Esophagus muscularis mucosa (tissue), 3 donors: ENCODE results near the gene CAMSAP2.

ENCODE experiments used
- CTCF ChIP-seq, 3 experiments: fragments of 200-600 bp in 2 of 3; fragments of 450-650 bp in 1 of 3; sonication (generic) in 2 of 3; IDR thresholded peaks; one replicate each; pipeline ENCODE4 v1.5.1; 2017 to 2019; ENCODE audit warnings: antibody characterized with exemption in 3 of 3, mild to moderate bottlenecking in 2 of 3, moderate library complexity in 1 of 3
- POLR2A ChIP-seq: fragments of 450-650 bp; IDR thresholded peaks from one replicate; pipeline ENCODE4 v1.6.1; 2017; ENCODE audit warnings: antibody characterized with exemption, moderate library complexity, mild to moderate bottlenecking, low read depth
- POLR2AphosphoS5 ChIP-seq, 2 donors: sonication (generic); formaldehyde crosslinking; IDR thresholded peaks; one replicate each; pipeline ENCODE4 v1.6.1; 2017; ENCODE audit warnings: antibody characterized with exemption in 2 of 2

- TF ChIP-seq POLR2A (no peak), POLR2AphosphoS5 (IDR thresholded peaks at IDR 0.05) (no peak), CTCF (IDR thresholded peaks at IDR 0.05) (no peak)
Observed at GRCh38 chr1:200880212-200880611, 141.5 kb downstream of the CAMSAP2 start.
